DMS53 treated with DMSO at 0.1 percent for 48 hours (cell line): ENCODE data around the gene CAMK2D.

ENCODE experiments used
- DNase-seq: peaks from one replicate; lab custom pipeline; 2025; ENCODE audit not compliant: unreplicated experiment; lab: John Stamatoyannopoulos, UW

CAMK2D gene

DNA sequence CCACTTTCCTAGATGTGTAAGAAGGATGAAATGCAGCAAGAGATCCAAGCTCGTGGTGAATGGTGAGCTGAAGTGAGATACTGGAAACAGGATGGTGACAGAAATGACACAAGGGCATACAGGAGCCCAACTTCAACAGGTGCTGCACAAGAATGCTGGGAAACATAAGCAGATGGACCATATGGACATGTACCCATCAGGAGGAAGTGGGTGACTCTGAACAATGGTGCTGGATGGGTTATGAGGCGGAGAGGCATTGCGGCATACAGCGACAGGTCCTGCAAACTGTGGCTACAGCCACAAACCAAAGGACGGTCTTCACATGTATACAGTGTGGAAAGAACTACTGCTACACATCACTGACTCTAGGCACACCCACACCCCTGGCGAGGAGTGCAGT is 265.7 kb downstream of the CAMK2D start:
- DNase-seq = no peak

- DNase-seq = no peak
Measured at GRCh38 chr4:113483131-113483530, 278.4 kb downstream of the CAMK2D start.

DNA sequence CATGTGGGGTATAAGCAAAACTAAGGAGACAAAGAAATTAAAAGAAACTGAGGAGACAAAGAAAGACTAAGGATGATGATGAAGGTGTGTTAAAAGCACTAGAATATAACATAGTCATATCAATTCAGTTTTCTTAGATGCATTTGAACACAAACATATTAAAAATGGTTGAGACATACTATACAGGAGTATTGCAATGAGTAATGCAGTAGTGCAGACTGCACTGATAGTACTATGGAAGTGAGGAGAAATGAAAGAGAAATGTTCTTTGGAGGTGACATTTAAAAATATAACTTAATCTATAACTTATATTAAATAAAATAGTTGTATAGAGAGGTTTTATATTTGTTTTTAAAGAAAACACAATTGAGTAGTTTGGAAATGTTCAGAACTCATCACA is 279.2 kb downstream of the CAMK2D start:
- DNase-seq = no peak

- DNase-seq = no peak
Measured at GRCh38 chr4:113481820-113482219, 279.7 kb downstream of the CAMK2D start.

GRCh38 chr4:113480109-113480508 is 281.4 kb downstream of the CAMK2D start:
- no peak for DNase-seq

- no peak for DNase-seq
Measured at GRCh38 chr4:113478032-113478431, 283.5 kb downstream of the CAMK2D start.

- DNase-seq = no peak
Measured at GRCh38 chr4:113476800-113477199, 284.7 kb downstream of the CAMK2D start.

DNA sequence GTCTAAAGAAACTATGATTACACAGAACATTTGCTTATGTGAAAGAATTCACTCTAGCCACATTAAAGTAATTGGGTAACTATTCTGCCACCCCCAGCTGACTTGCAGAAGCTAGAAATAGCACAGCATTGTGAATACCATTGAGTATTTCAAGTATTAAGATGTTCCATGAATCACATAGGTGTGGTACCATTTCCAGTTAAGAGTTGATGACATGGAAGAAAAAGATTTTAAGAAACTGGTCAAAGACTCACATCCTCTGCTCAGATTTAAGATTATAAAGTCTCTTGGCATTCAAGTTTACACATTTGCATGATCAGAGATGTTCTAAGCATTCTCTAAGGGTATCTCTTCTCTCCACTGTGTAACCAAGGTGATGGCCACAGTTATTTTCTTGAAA is 287.5 kb downstream of the CAMK2D start:
- DNase-seq = no peak

- DNase-seq = no peak
Measured at GRCh38 chr4:113472864-113473263, 288.7 kb downstream of the CAMK2D start.

DNA sequence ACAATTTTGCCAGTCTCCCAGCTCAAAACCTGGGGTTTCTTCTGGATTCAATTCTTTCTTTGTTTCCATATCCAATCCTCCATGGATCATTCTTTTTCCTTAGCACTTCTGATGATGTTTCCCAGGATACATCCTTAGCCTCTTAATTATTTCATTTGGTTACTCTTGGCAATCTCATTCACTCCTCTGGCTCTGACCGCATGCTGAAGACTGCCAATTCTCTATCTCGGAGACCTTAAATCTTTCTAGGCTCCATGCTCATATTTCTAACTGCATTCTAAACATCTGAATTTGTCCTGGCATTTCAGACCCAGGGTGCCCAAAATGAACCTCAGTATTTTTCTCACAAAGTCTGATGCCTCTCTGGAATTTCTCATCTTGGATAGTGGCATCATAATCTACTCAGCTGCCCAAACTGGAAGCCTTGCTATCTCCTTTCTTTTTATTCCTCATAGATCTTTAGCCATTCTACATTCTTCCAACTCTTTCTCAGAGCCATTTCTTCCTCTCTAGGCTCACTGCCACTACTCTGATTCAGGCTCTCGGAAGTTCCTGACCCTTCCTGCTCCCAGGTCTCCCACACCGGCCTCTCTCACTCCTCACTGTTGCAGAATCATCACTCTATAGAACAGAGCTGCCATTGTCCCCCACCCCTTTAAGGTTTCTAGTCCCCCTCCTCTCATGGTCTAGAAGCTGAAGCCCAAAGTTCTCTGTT is 290.2 kb downstream of the CAMK2D start:
- no peak for DNase-seq

- DNase-seq = no peak
Measured at GRCh38 chr4:113469926-113470325, 291.6 kb downstream of the CAMK2D start.

- DNase-seq = no peak
Measured at GRCh38 chr4:113469023-113469390, 292.5 kb downstream of the CAMK2D start.

DNA sequence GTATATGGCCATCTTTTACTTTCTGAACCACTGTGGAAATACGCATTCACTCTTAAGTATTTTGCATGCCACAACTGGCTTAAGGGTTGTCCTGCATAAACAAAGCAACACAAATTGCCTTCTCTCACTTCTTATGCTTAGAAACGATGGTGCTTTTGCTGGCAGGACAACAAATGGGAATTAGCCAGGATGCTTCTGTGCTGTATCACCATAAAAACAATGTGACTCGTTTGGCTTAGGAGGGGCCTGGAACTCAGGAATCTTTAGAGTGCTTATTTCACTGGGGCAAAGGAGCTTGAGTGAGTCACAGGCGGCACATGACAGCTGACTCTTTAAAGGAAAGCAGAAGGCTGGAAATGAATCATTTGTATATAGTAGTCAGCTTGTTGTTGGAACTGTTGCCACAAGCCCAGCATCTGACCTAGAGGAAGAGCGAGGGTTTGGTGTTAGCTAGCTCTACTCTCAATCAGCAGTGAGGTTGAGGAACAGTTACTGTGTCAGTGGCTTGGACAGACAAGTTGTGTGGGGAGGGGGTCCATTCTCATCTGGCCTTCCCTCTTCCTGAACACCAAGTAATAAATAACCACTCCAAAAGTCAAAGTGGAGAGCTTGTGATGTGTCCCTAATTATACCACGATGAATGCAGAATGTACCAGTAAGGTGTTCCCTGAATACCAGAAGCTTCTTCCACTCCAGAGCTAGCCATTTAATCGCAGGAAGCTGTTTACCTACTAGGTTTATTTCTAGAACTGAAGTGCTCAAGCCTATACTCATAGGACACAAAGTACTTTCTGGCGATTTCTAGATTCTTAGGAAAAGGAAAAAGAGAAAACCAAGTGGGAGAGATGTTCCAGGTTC is 293.1 kb downstream of the CAMK2D start:
- DNase-seq = peak; percentile 6

DNA sequence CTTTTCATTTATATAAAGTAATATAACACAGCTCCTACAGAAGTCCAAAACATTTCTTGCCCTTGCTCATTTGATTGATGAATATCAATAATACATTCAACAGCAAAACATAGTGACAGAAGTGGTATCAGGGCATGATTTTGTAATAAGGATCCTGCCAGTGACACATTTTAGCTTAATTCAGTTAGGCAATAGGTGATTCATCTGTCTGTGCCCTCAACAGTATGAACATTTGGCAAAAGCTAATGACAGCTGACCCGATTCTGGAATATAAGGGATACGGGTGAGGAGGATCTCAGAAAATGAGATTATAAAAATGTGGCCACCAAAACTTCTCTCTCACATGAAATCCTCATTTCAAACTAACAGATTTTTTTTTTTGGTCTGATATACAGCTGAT is 294.0 kb downstream of the CAMK2D start:
- DNase-seq = no peak

- DNase-seq = no peak
Measured at GRCh38 chr4:113462286-113462685, 299.3 kb downstream of the CAMK2D start.

DNA sequence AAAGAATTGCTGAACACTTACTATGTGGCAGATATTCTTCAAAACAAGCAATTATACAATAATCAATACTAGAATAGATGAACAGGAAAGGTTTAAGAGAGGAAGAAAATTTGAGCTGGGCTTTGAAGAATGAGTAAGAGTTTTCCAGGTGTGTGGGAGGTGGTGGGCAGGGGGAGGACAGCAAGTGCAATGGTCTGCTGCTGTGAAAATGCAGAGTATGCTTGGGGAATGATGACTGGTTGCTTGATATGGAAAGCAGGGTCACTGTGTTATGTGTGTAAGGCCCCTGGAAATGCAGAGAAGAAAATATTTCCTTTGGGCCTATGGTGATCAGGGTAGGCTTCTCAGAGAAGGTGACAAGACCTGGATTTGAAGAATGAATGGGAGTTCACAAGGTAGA is 300.3 kb downstream of the CAMK2D start:
- no peak for DNase-seq

GRCh38 chr4:113457886-113458285 is 303.7 kb downstream of the CAMK2D start:
- DNase-seq = no peak

DNA sequence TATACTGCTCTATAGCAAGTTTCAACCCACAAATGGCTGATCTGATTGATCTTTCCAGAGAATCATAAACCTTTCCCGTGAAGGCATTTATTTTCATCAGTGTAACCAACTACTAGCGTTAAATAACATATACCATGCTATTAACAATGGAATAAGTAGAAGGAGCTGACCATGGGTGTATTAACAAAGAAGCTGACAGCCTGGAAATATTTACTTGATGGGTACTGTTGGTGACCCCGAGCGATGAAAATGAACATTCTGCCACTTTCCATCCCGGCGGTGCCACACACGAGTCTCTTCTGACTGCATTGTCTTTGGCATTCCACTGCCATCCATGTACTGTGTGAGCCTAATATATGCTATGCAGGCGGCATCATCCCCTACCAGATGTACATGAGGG is 304.4 kb downstream of the CAMK2D start:
- no peak for DNase-seq

GRCh38 chr4:113455061-113455460 is 306.5 kb downstream of the CAMK2D start:
- DNase-seq = peak; percentile 3

DNA sequence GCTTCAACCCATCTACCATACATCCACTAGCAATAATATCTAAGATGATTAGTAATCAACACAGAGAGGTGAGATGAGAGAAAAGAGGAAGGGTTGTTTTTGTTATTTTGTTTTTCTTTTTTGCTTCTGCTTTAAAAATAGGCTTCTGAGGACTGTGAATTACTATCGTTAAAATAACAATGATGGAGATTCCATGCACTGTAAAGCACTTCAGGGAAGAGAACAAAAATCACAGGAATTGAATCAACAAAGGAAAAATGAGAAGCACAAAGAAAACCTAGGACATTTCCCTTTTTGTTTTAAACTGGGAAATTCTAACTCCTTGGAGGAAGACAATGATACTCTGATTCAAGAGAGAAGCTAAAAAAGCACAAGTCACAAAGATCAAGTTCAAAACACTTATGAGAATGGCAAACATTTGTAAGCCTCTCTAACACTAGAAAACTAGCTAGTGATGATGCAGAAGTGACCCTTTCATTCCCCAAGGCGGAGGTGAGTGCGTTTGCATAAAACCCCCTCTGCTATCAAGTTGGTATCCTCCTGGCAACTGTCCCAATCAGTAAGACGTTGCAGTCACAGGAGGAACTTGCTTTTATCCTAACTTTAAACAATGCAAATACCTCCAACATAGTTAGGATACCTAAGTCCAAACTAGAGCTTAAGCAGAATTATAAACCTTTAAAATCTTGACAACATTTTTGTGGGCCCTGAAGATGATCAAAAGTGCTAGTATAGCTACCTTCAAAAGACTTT is 308.5 kb downstream of the CAMK2D start:
- no peak for DNase-seq

- DNase-seq = no peak
Measured at GRCh38 chr4:113452152-113452551, 309.4 kb downstream of the CAMK2D start.
